Liver (tissue), 9 donors: ENCODE measurements around the gene COL21A1. TPM values are rescaled to one million over a fixed set of nuclear protein-coding genes. Genes with fewer than 3 reads are reported as not detected.

Experiments
- DNase-seq: peaks from one replicate; pipeline ENCODE4 v3.0.0-alpha.2; 2017; ENCODE audit warnings: low spot score
- H3K27ac ChIP-seq, 2 donors: one replicate each; pipeline ENCODE4 v1.7.0; 2013; ENCODE audit warnings: inconsistent platforms in 2 of 2, low read length in 2 of 2, control low read depth in 1 of 2, low read depth in 1 of 2, mild to moderate bottlenecking in 1 of 2
- H3K27me3 ChIP-seq, 4 donors: one replicate each; pipeline versions ENCODE4 v1.6.1 to v1.7.0; 2013; ENCODE audit warnings: low read length in 3 of 4, inconsistent platforms in 1 of 4, mild to moderate bottlenecking in 1 of 4, moderate library complexity in 1 of 4; ENCODE audit not compliant: control insufficient read depth in 4 of 4, insufficient read depth in 4 of 4
- H3K36me3 ChIP-seq, 4 donors: one replicate each; pipeline versions ENCODE4 v1.6.1 to v1.7.0; 2013; ENCODE audit warnings: low read length in 3 of 4, mild to moderate bottlenecking in 3 of 4, low read depth in 1 of 4, moderate library complexity in 1 of 4; ENCODE audit not compliant: control insufficient read depth in 4 of 4, insufficient read depth in 3 of 4
- H3K4me1 ChIP-seq, 4 donors: one replicate each; pipeline versions ENCODE4 v1.6.1 to v1.7.0; 2013; ENCODE audit warnings: low read length in 3 of 4, mild to moderate bottlenecking in 3 of 4, moderate library complexity in 1 of 4; ENCODE audit not compliant: control insufficient read depth in 4 of 4, insufficient read depth in 4 of 4
- H3K4me3 ChIP-seq, 3 donors: one replicate each; pipeline versions ENCODE4 v1.6.1 to v1.7.0; 2013; ENCODE audit warnings: low read length in 3 of 3, control low read depth in 1 of 3, low read depth in 1 of 3, mild to moderate bottlenecking in 1 of 3
- H3K9ac ChIP-seq, 2 donors: one replicate each; pipeline ENCODE4 v1.7.0; 2013; ENCODE audit warnings: low read length in 2 of 2, mild to moderate bottlenecking in 2 of 2, moderate library complexity in 2 of 2, control low read depth in 1 of 2, low read depth in 1 of 2
- H3K9me3 ChIP-seq, 4 donors: one replicate each; pipeline versions ENCODE4 v1.6.1 to v1.7.0; 2013; ENCODE audit warnings: low read length in 3 of 4; ENCODE audit not compliant: control insufficient read depth in 4 of 4
- EGR1 ChIP-seq, 2 donors: IDR thresholded peaks; 2 replicates each; pipeline ENCODE4 v1.6.1; 2016 to 2018; ENCODE audit warnings: antibody characterized with exemption in 2 of 2, low read depth in 2 of 2
- FOXA1 ChIP-seq: IDR thresholded peaks from 2 replicates; pipeline ENCODE4 v1.6.1; 2016; ENCODE audit warnings: antibody characterized with exemption
- FOXA2 ChIP-seq: IDR thresholded peaks from 2 replicates; pipeline ENCODE4 v1.6.1; 2016; ENCODE audit warnings: antibody characterized with exemption
- GABPA ChIP-seq, 2 donors: IDR thresholded peaks in 1 of 2; conservative IDR thresholded peaks in 1 of 2; 2 replicates each; pipeline ENCODE4 v1.6.1; 2016; ENCODE audit warnings: antibody characterized with exemption in 2 of 2, mild to moderate bottlenecking in 1 of 2, moderate library complexity in 1 of 2
- HNF4A ChIP-seq, 2 donors: conservative IDR thresholded peaks; 2 replicates each; pipeline ENCODE4 v1.6.1; 2016; ENCODE audit warnings: antibody characterized with exemption in 2 of 2, mild to moderate bottlenecking in 2 of 2
- HNF4G ChIP-seq: IDR thresholded peaks from 2 replicates; pipeline ENCODE4 v1.6.1; 2016; ENCODE audit warnings: antibody characterized with exemption
- JUND ChIP-seq, 2 donors: IDR thresholded peaks; 2 replicates each; pipeline ENCODE4 v1.6.1; 2016; ENCODE audit warnings: antibody characterized with exemption in 2 of 2
- NR2F2 ChIP-seq: IDR thresholded peaks from 2 replicates; pipeline ENCODE4 v1.6.1; 2016; ENCODE audit warnings: antibody characterized with exemption
- RAD21 ChIP-seq, 2 donors: IDR thresholded peaks; 2 replicates each; pipeline ENCODE4 v1.6.1; 2016; ENCODE audit warnings: antibody characterized with exemption in 2 of 2, mild to moderate bottlenecking in 2 of 2
- REST ChIP-seq: IDR thresholded peaks from 2 replicates; pipeline ENCODE4 v1.6.1; 2016; ENCODE audit warnings: antibody characterized with exemption, mild to moderate bottlenecking
- RXRA ChIP-seq, 2 donors: IDR thresholded peaks; 2 replicates each; pipeline ENCODE4 v1.6.1; 2017 to 2018; ENCODE audit warnings: antibody characterized with exemption in 2 of 2, mild to moderate bottlenecking in 1 of 2
- SP1 ChIP-seq: IDR thresholded peaks from 2 replicates; pipeline ENCODE4 v1.6.1; 2018; ENCODE audit warnings: antibody characterized with exemption, mild to moderate bottlenecking
- TAF1 ChIP-seq: conservative IDR thresholded peaks from 2 replicates; pipeline ENCODE4 v1.6.1; 2016; ENCODE audit warnings: antibody characterized with exemption, mild to moderate bottlenecking
- YY1 ChIP-seq: IDR thresholded peaks from 2 replicates; pipeline ENCODE4 v1.6.1; 2016; ENCODE audit warnings: antibody characterized with exemption, mild to moderate bottlenecking
- ZBTB33 ChIP-seq: IDR thresholded peaks from 2 replicates; pipeline ENCODE4 v1.6.1; 2016; ENCODE audit warnings: antibody characterized with exemption
- WGBS: extraction: QIAGEN DNeasy Blood & Tissue Kit; methylation state at CpG from one replicate; pipeline ENCODE4 v1.1.7; 2013; 5-methylcytosine and 5-hydroxymethylcytosine counted together
- polyA plus RNA-seq, 2 donors: library from polyadenylated mRNA; stranded (reverse) in 1 of 2; unstranded in 1 of 2; fragments of 200-250 nt in 1 of 2; fragments of >200 nt in 1 of 2; fragmentation: Nextera tagmentation in 1 of 2; extraction: Ambion mirVana in 1 of 2; gene quantifications; one replicate each; pipeline versions ENCODE4 v1.2.1 to v1.2.3, GENCODE V29; 2013 to 2015
- total RNA-seq, 2 donors: library from RNA; depleted of rRNA; stranded (reverse); fragments of >200 nt; gene quantifications; one replicate each; pipeline ENCODE4 v1.2.3, GENCODE V29; 2014
- TF ChIP-seq, protein P1 (sequence below): IDR thresholded peaks from 2 replicates; pipeline ENCODE4 v1.6.1; 2016; ENCODE audit warnings: antibody characterized with exemption
- TF ChIP-seq, protein P2 (sequence below): IDR thresholded peaks from 2 replicates; pipeline ENCODE4 v1.6.1; 2016; ENCODE audit warnings: antibody characterized with exemption
- donor health status: healthy.
- donor health status: healthy.
- donor health status: healthy.
- donor health status: healthy.
- donor health status: healthy.

The COL21A1 gene
- total and polyA plus RNA-seq, 4 donors = 0.48 to 1.3 (median 0.52) TPM

DNA sequence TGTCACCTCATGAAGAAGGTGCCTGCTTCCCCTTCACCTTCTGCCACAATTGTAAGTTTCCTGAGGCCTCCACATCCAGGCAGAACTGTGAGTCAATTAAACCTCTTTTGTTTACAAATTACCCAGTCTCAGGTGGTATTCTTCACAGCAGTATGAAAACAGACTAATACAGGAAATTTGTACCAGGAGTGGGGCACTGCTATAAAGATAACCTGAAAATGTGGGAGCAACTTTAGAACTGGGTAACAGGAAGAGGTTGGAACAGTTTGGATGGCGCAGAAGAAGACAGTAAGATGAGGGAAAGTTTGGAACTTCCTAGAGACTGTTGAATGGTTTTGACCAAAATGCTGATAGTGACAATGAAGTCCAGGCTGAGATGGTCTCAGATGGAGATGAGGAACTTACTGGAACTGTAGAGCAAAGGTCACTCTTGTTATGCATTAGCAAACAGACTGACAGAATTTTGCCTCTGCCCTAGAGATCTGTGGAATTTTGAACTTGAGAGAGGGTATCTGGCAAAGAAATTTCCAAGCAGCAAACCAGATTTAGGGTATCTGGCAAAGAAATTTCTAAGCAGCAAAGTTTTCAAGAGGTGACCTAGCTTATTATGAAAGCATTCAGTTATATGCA, 23.5 kb upstream of the COL21A1 start:
- no peak overlapping the region for H3K4me3 ChIP-seq
- H3K9me3 ChIP-seq = peaks cover 0 to 4% (median 0%) of the 10 kb centered on the region in 4 donors
- no peak for DNase-seq
- H3K9ac ChIP-seq = no peak overlapping the region
- H3K4me1 ChIP-seq = no peaks in the 10 kb centered on the region
- TF ChIP-seq REST = no peak
- no peak for TF ChIP-seq FOXA2
- no peak for TF ChIP-seq RAD21 (IDR thresholded peaks at IDR 0.05)
- TF ChIP-seq FOXA1 = no peak
- TF ChIP-seq JUND (IDR thresholded peaks at IDR 0.05) = no peak
- TF ChIP-seq NR2F2 = no peak
- 88% methylated on average over 1 of the region's 1 CpG for WGBS
- no peak overlapping the region for H3K27ac ChIP-seq
- no peaks in the 10 kb centered on the region for H3K27me3 ChIP-seq
- no peaks in the 10 kb centered on the region for H3K36me3 ChIP-seq

- TF ChIP-seq RXRA (IDR thresholded peaks at IDR 0.05) = no peak
- no peak for TF ChIP-seq HNF4G
- TF ChIP-seq FOXA1 = no peak
- TF ChIP-seq EGR1 (IDR thresholded peaks at IDR 0.05; ENCODE audit: low read depth in 2 of 2) = no peak
- no peak for TF ChIP-seq TAF1
- TF ChIP-seq YY1 = no peak
- TF ChIP-seq ZBTB33 = no peak
- TF ChIP-seq HNF4A (conservative IDR thresholded peaks at IDR 0.05) = no peak
- TF ChIP-seq, protein P1, sequence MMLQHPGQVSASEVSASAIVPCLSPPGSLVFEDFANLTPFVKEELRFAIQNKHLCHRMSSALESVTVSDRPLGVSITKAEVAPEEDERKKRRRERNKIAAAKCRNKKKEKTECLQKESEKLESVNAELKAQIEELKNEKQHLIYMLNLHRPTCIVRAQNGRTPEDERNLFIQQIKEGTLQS = no peak
- no peak for TF ChIP-seq JUND (IDR thresholded peaks at IDR 0.05)
- no peak for TF ChIP-seq GABPA (IDR thresholded peaks at IDR 0.05 in 1 of 2, conservative IDR thresholded peaks at IDR 0.05 in 1 of 2)
- TF ChIP-seq SP1 = no peak
- TF ChIP-seq NR2F2 = no peak
- TF ChIP-seq, protein P2, sequence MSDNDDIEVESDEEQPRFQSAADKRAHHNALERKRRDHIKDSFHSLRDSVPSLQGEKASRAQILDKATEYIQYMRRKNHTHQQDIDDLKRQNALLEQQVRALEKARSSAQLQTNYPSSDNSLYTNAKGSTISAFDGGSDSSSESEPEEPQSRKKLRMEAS = no peak
- no peak for TF ChIP-seq FOXA2
- H3K27ac ChIP-seq = no peak overlapping the region
- H3K36me3 ChIP-seq = no peaks in the 10 kb centered on the region
- DNase-seq = no peak
- peaks cover 0 to 4% (median 0%) of the 10 kb centered on the region in 4 donors for H3K9me3 ChIP-seq
- no peaks in the 10 kb centered on the region for H3K4me1 ChIP-seq
- no peak overlapping the region for H3K9ac ChIP-seq
- H3K27me3 ChIP-seq = no peaks in the 10 kb centered on the region
- WGBS = 85% methylated on average over 2 of the region's 2 CpGs
- H3K4me3 ChIP-seq = no peak overlapping the region
Measured at GRCh38 chr6:56268266-56268665, 20.9 kb upstream of the COL21A1 start.
